Measurements from ENCODE around the gene PTGER1.
"Not testable (repeated sequence)": the region's sequence is repeated elsewhere in the genome, so short reads cannot be mapped to it uniquely, and the experiment has no call there.

The PTGER1 gene, protein sequence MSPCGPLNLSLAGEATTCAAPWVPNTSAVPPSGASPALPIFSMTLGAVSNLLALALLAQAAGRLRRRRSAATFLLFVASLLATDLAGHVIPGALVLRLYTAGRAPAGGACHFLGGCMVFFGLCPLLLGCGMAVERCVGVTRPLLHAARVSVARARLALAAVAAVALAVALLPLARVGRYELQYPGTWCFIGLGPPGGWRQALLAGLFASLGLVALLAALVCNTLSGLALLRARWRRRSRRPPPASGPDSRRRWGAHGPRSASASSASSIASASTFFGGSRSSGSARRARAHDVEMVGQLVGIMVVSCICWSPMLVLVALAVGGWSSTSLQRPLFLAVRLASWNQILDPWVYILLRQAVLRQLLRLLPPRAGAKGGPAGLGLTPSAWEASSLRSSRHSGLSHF

GRCh38 chr19:14475251-14476073 is at the start of gene PTGER1:
Gene PTGER1 (minus strand): TSS chr19:14475354. CDS start chr19:14474320, 1,034 bp downstream.
- peak; percentile 48 for DNase-seq (ENCODE audit: low read depth)

DNA sequence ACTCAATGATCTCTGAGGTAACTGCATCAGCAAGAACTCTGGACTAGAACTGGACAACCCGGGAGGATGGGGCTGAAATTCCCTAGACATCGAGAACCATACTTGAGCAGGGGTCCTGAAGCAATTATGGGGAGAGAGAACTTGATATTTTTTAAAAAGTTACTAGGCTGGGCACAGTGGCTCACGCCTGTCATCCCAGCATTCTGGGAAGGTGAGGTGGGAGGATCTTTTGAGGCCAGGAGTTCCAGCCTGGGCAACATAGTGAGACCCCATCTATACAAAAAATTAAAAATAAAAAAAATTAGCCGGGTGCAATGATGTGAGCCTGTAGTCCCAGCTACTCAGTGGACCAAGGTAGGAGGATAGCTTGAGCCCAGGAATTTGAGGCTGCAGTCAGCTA is 45.4 kb upstream of the PTGER1 start:
- no peak for DNase-seq (ENCODE audit: low read depth)

DNA sequence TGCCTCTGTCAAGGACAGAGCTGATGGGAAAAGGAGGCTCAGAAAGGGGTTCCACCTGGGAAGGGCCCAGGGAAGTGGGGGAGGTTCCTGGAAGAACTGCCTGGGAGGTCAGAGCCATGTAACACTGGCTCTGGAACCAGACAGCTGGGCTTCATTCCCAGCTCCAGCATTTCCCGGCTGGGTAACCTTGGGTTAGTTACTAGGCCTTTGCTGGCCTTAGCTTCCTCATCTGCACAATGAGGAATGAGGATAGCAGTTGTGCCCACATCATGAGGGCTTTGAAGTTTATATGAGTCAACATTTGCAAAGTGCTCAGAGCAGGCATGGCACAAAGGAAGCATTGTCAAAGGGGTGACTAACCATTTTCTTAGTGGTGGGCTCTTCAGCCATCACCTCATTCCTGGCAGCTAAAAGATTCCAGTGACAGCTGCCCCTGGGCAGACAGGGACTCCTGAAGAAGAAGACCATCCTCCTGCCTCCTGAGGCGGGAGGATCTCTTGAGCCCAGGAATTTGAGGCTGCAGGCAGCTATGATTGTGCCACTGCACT is 44.8 kb upstream of the PTGER1 start:
- peak; percentile 49 for DNase-seq (ENCODE audit: low read depth)

GRCh38 chr19:14519245-14519859 is 44.2 kb upstream of the PTGER1 start:
- no peak for DNase-seq (ENCODE audit: low read depth)

GRCh38 chr19:14517840-14518505 is 42.8 kb upstream of the PTGER1 start, which contains the start of gene DNAJB1:
Gene DNAJB1 (minus strand): TSS chr19:14518397. CDS start chr19:14518349, 48 bp downstream.
- peak; percentile 86 for DNase-seq (ENCODE audit: low read depth)

GRCh38 chr19:14517446-14517839 is 42.3 kb upstream of the PTGER1 start:
- peak; percentile 28 for DNase-seq (ENCODE audit: low read depth)

DNA sequence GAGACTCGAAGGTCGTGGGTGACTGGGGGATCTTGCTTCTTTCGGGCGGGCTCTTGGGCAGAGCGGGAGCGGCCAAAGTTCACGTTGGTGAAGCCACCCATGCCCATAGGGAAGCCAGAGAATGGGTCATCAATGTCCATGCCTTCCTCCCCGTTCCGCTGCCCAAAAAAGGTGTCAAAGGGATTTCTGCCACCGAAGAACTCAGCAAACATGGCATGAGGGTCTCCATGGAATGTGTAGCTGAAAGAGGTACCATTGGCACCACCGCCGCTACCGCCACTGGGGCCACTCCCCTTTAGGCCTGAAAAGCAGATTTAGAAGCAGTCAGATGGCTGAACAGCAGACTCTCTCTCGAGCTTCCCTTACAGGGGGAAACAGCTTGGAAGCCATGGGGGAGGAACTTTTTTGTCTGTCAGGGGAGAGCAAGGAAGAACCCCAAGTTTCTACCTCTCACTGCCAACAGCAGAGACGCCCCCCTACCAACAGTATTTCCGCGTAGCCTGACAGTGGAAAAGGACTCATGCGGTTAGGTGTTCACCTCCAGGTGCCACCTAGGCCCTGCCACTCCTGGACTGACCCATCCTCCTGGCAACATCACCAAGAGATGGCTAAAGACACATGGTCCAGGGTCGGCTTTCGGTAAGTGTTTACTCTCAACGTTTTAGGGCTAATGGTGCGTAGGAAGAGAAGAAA is 41.7 kb upstream of the PTGER1 start:
- DNase-seq (ENCODE audit: low read depth): no peak

GRCh38 chr19:14516048-14516534 is 40.9 kb upstream of the PTGER1 start:
- DNase-seq (ENCODE audit: low read depth): no peak

DNA sequence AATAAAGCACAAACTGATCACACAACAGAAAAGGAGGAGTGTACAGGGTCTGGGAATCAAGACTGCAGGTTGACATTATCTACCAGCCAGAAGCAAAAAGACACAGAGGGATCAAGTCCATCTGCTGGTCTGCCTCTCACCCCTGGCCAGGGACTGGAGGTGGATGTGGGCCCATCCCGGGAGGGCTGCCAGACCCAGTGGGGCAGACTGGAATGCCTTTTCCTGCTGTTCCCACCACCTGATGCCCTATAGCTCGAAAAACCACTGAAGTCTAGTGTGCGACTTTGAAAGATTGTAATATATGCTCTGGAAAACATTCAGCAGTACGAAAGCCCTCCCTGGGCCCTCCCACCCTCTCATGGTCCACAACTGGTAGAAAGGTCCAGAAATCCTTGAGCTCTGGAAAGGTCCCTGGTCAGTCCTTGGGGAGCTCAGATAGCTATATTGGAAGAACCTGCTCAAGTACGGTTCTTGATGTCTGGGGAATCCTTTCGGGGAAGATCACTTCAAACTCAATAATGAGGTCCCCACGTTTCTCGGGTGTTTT is 40.4 kb upstream of the PTGER1 start:
- no peak for DNase-seq (ENCODE audit: low read depth)

- no peak for DNase-seq (ENCODE audit: low read depth)
Measured at GRCh38 chr19:14514215-14514863, 39.2 kb upstream of the PTGER1 start.

- DNase-seq (ENCODE audit: low read depth): no peak
Measured at GRCh38 chr19:14512406-14512961, 37.3 kb upstream of the PTGER1 start.

- DNase-seq (ENCODE audit: low read depth): no peak
Measured at GRCh38 chr19:14511229-14511593, 36.1 kb upstream of the PTGER1 start.

GRCh38 chr19:14510311-14511228 is 35.4 kb upstream of the PTGER1 start:
- peak; percentile 83 for DNase-seq (ENCODE audit: low read depth)

- peak; percentile 67 for DNase-seq (ENCODE audit: low read depth)
Measured at GRCh38 chr19:14507704-14508542, 32.8 kb upstream of the PTGER1 start.

GRCh38 chr19:14505488-14506239 is 30.5 kb upstream of the PTGER1 start:
- DNase-seq (ENCODE audit: low read depth): peak; percentile 77

GRCh38 chr19:14504575-14504974 is 29.4 kb upstream of the PTGER1 start:
- not testable (repeated sequence) for DNase-seq (ENCODE audit: low read depth)

DNA sequence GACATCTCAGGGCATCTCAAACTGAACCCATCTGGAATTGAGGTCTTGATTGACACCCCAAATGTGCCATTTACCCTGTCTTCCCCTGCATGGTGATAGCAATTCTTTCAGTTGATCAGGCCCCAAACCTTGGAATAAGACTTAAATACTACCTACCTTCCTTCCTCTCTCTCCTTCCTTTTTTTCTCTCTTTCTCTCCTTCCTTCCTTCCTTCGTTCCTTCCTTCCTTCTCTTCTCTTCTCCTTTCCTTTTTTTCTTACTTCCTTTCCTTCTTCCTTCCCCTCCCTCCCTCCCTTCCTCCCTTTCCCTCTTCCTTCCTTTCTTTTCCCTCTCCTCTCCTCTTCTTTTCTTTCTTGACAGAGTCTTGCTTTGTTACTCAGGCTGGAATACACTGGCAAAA is 28.1 kb upstream of the PTGER1 start:
- DNase-seq (ENCODE audit: low read depth): no peak

All from iris pigment epithelial cell (primary cell).